NT2/D1 (cell line): ENCODE data around the gene METAP2.
"Not testable (repeated sequence)": the region's sequence is repeated elsewhere in the genome, so short reads cannot be mapped to it uniquely, and the experiment has no call there.

ENCODE experiments used
- DNase-seq: peaks from one replicate; pipeline ENCODE4 v3.0.0-alpha.2; 2011; ENCODE audit warnings: low read depth, low spot score
- H3K27me3 ChIP-seq: 2 replicates; pipeline ENCODE4 v1.6.0; 2011; ENCODE audit warnings: mild to moderate bottlenecking; ENCODE audit not compliant: insufficient read length, insufficient read depth
- H3K36me3 ChIP-seq: 2 replicates; pipeline ENCODE4 v1.6.1; 2011; ENCODE audit warnings: mild to moderate bottlenecking, low read length, mixed read lengths; ENCODE audit not compliant: insufficient read depth, insufficient read length
- H3K4me1 ChIP-seq: 2 replicates; pipeline ENCODE4 v1.5.1; 2011; ENCODE audit not compliant: insufficient read depth, insufficient read length
- H3K4me3 ChIP-seq: 2 replicates; pipeline ENCODE4 v1.5.1; 2011; ENCODE audit warnings: low read depth; ENCODE audit not compliant: insufficient read length
- H3K9ac ChIP-seq: 2 replicates; pipeline ENCODE4 v1.6.0; 2011; ENCODE audit warnings: low read depth; ENCODE audit not compliant: insufficient read length
- H3K9me3 ChIP-seq: 2 replicates; pipeline ENCODE4 v1.5.1; 2011; ENCODE audit warnings: mild to moderate bottlenecking, low read length; ENCODE audit not compliant: insufficient read depth
- SUZ12 ChIP-seq: IDR thresholded peaks from 2 replicates; pipeline ENCODE4 v1.6.1; 2011; ENCODE audit not compliant: insufficient read length, insufficient read depth; ENCODE audit errors: extremely low read depth
- YY1 ChIP-seq: IDR thresholded peaks from 2 replicates; pipeline ENCODE4 v1.6.1; 2011; ENCODE audit not compliant: insufficient read length, insufficient read depth
- ZNF274 ChIP-seq: IDR thresholded peaks from 2 replicates; pipeline ENCODE4 v1.6.1; 2011; ENCODE audit warnings: mild to moderate bottlenecking, low read depth, low read length

The METAP2 gene

DNA sequence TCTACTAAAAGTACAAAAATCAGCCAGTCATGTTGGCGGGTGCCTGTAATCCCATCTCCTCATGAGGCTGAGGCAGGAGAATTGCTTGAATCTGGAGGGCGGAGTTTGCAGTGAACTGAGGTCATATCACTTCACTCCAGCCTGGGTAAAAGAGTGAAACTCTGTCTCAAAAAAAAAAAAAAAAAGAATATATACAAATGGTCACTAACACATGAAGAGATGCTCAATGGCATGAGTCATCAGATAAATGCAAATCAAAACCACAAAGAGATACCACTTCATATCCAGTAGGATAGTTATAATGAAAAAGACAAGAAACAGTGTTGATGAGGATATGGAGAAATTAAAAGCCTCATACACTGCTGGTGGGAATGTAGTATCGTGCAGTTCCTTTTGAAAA lies 33.6 kb upstream of the METAP2 start:
- Histone ChIP-seq H3K9me3 (peaks cover 4% of the 10 kb centered on the region), H3K36me3 (no peaks in the 10 kb centered on the region), H3K27me3 (no peaks in the 10 kb centered on the region), H3K9ac (no peak overlapping the region), H3K4me3 (no peak overlapping the region), H3K4me1 (no peaks in the 10 kb centered on the region)
- DNase-seq: no peak
- TF ChIP-seq YY1: no peak
- no peak for TF ChIP-seq SUZ12
- TF ChIP-seq ZNF274: no peak

DNA sequence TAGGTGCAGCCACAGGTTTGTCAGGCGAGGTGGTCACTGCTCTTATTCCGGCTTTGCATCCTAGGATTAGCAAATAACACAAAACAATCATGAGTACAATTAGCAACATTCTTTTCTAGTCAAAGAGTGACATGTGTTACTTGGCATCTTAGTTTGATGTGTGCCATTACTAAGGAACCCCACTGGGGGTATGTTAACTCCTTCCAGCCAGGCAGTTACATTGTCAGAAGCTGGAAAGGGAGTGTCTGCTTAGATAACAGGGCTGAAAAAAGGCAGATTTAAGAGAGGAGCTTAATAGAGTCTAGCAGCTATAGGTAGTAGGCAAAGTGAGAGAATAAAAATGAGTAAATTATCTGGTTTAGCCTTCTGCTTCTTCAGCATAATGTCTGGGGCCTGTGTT lies 30.5 kb upstream of the METAP2 start:
- Histone ChIP-seq H3K4me3 (no peak overlapping the region), H3K9ac (no peak overlapping the region), H3K4me1 (no peaks in the 10 kb centered on the region), H3K36me3 (no peaks in the 10 kb centered on the region), H3K27me3 (no peaks in the 10 kb centered on the region), H3K9me3 (peaks cover 7% of the 10 kb centered on the region)
- TF ChIP-seq YY1: no peak
- no peak for TF ChIP-seq SUZ12
- no peak for TF ChIP-seq ZNF274
- DNase-seq: peak; percentile 48

DNA sequence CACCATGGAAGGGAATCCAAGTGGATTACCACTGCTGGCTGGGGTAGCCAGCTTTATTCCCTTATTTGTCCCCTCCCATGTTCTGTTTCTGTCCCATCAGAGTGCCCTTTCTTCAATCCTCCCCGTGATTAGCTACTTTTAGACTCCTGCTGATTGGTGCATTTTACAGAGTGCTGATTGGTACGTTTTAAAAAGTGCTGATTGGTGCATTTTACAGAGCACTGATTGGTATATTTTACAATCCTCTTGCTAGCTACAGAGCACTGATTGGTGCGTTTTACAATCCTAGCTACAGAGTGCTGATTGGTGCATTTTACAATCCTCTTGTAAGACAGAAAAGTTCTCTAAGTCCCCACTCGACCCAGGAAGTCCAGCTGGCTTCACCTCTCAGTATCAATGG lies 28.9 kb upstream of the METAP2 start:
- not testable (repeated sequence) for H3K36me3 ChIP-seq, H3K4me1 ChIP-seq, H3K9me3 ChIP-seq, H3K9ac ChIP-seq, DNase-seq, H3K27me3 ChIP-seq, H3K4me3 ChIP-seq

DNA sequence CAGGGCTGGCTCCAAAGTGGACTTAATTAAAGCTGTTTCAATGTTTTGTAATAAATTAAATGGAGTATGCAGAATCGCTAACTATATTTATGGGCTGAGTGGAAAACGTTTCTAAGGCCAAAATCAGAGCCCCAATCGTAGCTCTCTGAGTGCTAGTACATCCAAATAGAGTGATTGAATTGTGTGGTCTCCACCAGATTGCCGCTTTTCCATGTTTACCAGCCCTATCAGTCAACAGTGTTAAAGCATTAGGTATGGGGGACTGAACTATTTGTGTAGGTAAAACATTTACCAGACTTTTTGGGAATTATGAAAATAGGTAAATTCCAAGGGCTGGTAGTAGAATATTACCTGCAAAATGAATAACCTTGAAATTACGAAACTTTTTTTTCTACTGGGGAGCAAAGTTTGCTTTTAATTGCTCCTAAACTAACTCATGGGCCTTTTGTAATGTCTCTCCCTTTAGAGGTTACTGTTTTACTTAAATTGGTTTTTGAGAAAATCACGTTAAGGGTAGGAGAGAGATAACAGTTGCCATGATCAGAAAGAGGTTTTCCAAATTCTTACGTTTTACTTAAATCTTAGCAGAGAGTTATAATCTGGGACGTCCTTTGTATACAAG lies 28.0 kb upstream of the METAP2 start:
- no peaks in the 10 kb centered on the region for H3K4me1 ChIP-seq
- H3K9me3 ChIP-seq: peaks cover 7% of the 10 kb centered on the region
- no peak overlapping the region for H3K9ac ChIP-seq
- H3K27me3 ChIP-seq: no peaks in the 10 kb centered on the region
- TF ChIP-seq ZNF274: no peak
- TF ChIP-seq YY1: no peak
- no peak for TF ChIP-seq SUZ12
- no peak overlapping the region for H3K4me3 ChIP-seq
- H3K36me3 ChIP-seq: no peaks in the 10 kb centered on the region
- DNase-seq: no peak

DNA sequence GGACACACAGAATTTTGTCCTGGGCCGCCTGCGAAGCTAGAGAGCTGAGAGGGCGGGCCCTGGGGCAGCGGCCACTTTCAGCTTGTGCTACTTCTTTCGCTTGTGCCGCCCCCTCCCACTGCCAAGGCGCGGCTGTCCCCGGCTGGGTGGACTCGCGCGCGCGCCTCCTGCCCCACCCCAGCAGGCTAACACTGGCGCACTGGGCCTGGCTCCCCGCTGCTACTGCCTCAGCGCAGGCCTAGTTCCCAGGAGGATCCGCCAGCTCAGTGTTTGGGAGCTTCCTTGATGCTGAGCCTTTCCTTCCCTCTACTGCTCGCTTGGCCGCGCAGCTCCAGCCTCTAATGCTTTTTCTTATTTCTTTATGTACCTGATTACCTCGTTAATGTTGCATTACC lies 27.4 kb upstream of the METAP2 start:
- peaks cover 7% of the 10 kb centered on the region for H3K9me3 ChIP-seq
- no peak overlapping the region for H3K4me3 ChIP-seq
- no peaks in the 10 kb centered on the region for H3K36me3 ChIP-seq
- H3K27me3 ChIP-seq: no peaks in the 10 kb centered on the region
- no peak overlapping the region for H3K9ac ChIP-seq
- no peaks in the 10 kb centered on the region for H3K4me1 ChIP-seq
- TF ChIP-seq SUZ12 (no peak), ZNF274 (no peak), YY1 (no peak)
- no peak for DNase-seq

DNA sequence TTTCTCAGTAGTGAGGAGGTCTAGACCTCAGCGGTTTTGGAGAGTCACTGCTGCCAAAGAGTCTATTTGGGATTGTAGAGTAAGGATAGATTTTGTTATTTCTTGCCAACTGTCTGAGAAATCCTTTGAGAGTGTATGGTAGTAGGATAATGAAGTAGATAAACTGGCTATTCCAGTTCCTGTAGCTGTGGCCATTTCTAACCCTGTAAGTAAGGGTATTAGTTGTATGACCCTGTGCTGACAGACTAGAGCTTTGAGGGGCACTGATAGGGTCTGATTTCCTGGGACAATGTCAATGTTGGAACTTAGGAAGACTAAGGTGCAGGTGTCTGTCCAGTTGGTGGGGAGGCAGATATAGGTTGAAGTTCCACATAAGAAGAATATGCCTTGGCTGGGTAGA lies 24.3 kb upstream of the METAP2 start:
- H3K4me1 ChIP-seq, H3K4me3 ChIP-seq, DNase-seq, H3K9me3 ChIP-seq, H3K27me3 ChIP-seq, H3K36me3 ChIP-seq, H3K9ac ChIP-seq: not testable (repeated sequence)

DNA sequence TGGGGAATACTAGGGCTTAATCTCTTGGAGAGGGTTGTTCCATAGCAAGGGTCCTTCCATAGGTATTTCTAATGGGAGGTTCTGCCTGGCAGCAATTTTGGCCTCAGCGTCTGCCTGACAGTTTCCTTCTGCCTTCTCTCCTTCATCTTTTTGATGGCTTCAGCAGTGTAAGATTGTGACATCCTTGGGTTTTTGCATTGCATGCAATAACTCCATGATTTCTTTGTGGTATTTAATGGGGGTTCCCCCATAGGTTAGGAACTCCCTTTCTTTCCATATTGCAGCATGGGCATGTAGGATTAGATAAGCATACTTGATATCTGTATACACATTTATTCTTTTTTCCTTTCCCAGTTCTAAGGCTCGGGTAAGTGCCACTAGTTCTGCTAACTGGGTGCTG lies 21.5 kb upstream of the METAP2 start:
- not testable (repeated sequence) for H3K9ac ChIP-seq, H3K36me3 ChIP-seq, H3K27me3 ChIP-seq, H3K4me3 ChIP-seq, H3K4me1 ChIP-seq, DNase-seq
- H3K9me3 ChIP-seq: peaks cover 16% of the 10 kb centered on the region

DNA sequence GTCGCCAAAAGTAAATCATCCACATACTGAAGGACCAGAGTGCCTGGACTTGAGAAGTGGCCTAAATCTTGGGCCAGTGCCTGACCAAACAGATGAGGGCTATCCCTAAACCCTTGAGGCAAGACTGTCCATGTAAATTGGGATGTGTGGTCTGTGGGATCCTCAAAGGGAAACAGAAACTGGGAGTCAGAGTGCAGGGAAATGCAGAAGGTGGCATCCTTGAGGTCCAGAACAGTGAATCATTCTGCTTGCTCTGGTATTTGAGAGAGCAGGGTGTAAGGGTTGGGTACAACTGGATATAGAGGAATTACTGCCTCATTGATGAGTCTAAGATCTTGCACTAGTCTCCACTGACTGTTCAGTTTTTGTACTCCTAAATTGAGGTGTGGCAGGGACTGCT lies 20.1 kb upstream of the METAP2 start:
- not testable (repeated sequence) for DNase-seq, H3K9ac ChIP-seq, H3K36me3 ChIP-seq, H3K4me3 ChIP-seq, H3K27me3 ChIP-seq, H3K4me1 ChIP-seq
- peaks cover 30% of the 10 kb centered on the region for H3K9me3 ChIP-seq

DNA sequence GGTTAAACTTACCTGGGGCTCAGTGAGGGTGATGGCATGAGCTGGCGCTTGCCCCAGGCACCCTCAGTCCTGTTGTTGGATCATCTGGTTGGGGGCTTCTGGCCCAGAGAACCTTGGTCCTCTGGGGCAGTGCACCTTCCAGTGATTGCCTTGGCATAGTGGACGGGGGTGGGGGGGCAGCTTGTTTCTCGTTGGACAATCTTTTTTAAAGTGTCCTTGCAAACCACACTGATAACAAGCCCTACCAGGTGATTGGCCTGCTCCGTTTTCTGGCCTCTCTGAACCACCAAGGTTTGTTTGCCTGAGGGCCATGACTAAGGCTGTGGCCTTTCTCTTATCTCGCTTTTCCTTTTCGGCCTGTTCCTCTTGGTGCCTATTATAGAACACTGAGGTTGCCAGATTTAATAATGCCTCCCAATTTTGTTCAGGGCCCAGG lies 19.2 kb upstream of the METAP2 start:
- H3K27me3 ChIP-seq, H3K4me1 ChIP-seq, DNase-seq, H3K36me3 ChIP-seq, H3K9ac ChIP-seq, H3K4me3 ChIP-seq: not testable (repeated sequence)
- peaks cover 30% of the 10 kb centered on the region for H3K9me3 ChIP-seq

DNA sequence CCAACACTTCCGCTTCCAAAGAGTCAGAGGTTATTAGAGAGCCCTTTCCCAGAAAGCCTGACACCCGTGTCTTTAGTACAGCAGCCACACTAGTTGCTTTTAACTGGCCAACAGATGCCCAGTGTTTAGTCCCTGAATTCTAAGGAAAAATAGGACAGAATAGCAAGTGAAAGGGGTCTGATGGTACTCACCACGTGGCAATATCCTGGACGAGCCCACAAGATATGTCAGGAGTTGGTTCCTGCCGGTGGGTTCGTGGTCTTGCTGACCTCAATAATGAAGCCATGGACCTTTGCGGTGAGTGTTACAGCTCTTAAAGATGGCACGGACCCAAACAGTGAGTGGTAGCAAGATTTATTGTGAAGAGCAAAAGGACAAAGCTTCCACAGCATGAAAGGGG lies 16.3 kb upstream of the METAP2 start:
- H3K9me3 ChIP-seq: peaks cover 30% of the 10 kb centered on the region
- not testable (repeated sequence) for H3K36me3 ChIP-seq, H3K9ac ChIP-seq, H3K4me1 ChIP-seq, H3K27me3 ChIP-seq, H3K4me3 ChIP-seq, DNase-seq
